Measurements from ENCODE around the gene CLDN6.
A peak's percentile ranks its signal among the peaks of the same experiment; 100 is the strongest.

The CLDN6 gene

DNA sequence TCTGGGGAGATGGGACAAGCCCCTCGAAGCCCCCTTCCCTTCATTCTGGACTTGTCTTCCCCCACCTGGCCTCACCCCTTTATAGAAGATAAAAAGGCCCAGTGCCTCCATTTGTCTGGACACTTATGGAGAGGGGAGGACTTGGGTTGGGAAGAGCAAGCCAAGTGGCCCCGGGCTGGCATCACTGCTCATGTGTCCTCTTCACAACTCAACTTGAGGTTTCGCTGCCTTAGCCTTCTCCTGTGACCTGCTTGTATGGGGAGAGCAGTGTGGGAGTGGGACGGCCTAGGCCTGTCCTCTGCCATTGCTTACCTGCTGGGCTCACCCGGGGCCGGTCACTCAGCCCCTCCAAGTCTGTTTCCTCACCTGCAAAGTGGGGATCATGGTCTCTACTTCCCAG, 47.4 kb downstream of the CLDN6 start:
- DNase-seq (ENCODE audit: low spot score) = no peak

DNA sequence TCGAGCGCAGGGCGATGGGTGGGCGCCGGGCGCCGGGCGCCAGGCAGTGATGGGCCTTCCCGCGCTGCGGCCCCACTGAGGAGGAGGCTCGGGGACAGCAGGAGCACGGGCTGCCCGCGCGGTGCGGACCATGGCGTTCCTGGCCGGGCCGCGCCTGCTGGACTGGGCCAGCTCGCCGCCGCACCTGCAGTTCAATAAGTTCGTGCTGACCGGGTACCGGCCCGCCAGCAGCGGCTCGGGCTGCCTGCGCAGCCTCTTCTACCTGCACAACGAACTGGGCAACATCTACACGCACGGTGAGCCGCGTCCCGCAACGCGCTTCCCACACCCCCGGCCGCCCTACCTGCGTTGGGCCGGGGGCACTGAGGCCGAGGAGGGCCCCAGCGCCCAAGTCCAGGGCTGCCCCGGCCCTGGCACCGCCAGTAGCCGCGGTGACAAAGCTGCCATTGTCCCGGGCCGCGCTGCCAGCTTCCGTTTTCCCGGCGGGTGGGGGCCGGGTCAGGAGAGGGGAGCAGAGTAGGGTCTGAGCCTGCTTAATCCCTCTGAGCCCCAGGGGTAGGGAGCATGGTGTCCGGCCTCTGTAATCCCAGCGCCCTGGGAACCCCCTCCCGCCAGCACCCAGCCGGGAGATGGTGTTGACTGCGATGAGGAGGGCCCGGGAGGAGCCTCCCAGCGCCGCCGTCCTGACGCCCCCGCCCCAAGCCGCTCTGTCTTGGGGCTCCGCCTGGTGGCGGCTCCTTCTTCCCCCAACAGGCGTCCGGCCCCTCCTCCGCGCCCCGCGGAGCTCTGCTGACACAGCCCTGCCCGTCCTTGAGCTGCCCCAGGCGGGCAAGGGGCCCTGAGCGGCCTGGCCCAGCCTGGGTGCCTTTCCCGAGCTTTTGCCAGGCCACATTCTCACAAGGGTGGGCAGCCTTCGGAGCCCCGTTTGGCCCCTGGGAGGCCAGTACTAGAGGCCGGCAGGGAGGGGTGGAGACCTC, 48.1 kb downstream of the CLDN6 start:
- DNase-seq (ENCODE audit: low spot score) = no peak

DNA sequence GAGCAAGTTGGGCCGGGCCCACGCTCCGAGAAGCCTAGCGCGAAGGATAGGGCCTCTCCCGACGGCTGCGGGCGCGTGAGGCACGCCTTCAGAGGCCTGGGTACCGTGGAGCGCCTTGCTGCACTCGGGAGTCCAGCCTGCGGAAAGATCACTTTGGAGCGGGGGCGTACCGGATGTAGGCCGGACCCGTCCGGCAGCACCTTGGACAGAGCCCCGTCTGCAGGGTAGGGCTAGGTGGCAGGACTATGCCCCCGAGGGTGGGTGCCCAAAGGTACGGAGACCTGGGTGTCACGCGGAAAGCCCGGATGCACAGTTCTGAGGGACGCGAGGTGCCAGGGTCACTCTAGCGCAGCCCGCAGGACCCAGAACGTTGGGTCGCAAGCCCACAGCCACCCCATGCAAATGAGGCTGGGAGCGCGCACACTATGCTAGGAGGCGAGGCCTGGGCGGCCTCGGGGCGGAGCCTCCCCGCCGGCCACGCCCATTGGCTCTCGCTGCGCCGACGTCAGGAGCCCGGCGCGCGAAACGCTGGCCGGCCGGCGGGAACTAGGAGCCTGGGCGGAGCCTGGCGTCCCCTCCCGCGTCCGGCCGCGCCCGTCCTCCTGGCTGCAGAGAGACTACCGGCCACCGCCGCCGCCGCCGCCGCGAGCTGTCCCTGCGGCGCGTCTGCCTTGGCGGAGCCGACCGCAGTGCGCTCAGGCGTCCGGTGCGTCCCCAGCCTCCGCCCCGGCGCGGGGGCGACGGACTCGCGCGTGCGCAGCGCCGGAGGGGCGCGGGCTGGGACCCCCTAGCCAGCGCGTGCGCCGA, 49.0 kb downstream of the CLDN6 start, which contains the start of gene PAQR4:
TSS of gene PAQR4 (plus strand) at position 611 of the 807 bp plus-strand sequence. CDS start 327 bp downstream, outside the sequence.
- peak; percentile 85 for DNase-seq (ENCODE audit: low spot score)

GRCh38 chr16:2968368-2968737, 49.6 kb downstream of the CLDN6 start:
- DNase-seq (ENCODE audit: low spot score) = no peak

DNA sequence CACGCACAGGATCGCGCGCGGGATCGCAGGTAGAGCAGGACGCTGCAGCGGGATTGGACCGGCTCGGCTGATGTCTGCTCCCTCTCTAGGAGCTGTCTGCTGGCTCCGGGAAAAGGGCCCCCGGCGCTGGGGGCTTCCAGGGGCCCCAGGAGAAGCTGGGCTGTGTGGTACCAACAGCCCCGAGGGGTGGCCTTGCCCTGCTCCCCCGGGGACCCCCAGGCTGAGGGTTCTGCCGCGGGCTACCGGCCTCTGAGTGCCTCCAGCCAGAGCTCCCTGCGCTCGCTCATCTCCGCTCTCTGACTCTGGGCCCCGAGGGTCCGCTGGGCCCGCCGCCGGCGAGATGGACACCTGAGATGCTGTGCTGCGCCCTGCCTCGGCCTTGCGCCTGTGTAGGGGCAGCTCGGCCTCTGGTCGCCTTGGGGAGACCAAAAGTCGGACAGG, 50.2 kb downstream of the CLDN6 start:
- DNase-seq (ENCODE audit: low spot score) = no peak

DNA sequence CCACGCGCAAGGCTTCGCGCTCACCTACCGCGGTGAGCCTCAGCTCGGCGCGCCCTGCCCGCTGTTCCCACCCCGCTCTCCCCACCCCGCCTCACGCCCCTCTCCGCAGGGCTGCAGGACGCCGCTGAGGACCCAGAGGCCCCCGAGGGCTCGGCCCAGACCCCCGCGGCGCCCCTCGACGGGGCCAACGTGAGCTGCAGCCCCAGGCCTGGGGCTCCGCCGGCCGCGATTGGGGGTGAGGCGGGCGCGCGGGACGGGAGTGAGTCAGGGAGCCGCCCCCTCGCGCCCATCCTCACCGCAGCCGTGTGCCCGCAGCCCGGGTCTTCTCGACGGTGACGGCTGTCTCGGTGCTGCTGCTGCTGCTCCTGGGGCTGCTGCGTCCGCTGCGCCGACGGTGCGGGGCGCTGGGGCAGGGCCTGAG, 50.8 kb downstream of the CLDN6 start:
- no peak for DNase-seq (ENCODE audit: low spot score)

- DNase-seq (ENCODE audit: low spot score) = no peak
Measured at GRCh38 chr16:2966808-2967191, 51.2 kb downstream of the CLDN6 start.

- DNase-seq (ENCODE audit: low spot score) = no peak
Measured at GRCh38 chr16:2966043-2966807, 51.8 kb downstream of the CLDN6 start.

Data from COLO829 (cell line).